ENCODE results near the gene CNGA1. TPM values are rescaled to one million over a fixed set of nuclear protein-coding genes. Genes with fewer than 3 reads are reported as not detected.

Gene CNGA1
- 0.11 and 2.0 TPM in 2 replicates for total RNA-seq

GRCh38 chr4:48016141-48017107 lies at the start of gene CNGA1, which contains the start of gene NIPAL1:
Gene CNGA1 (minus strand): TSS chr4:48016681. CDS start chr4:47952689, 63,992 bp downstream.
Gene NIPAL1 (plus strand): TSS chr4:48016772. CDS start chr4:48016840, 68 bp downstream.

GRCh38 chr4:47914220-47914925 lies 102.1 kb downstream of the CNGA1 start, which contains the start of gene NFXL1:
Gene NFXL1 (minus strand): TSS chr4:47914583. CDS start chr4:47914203, 380 bp downstream.

Other genes with a start within 250 kb of the CNGA1 start
- gene CORIN, start 178.6 kb downstream of the CNGA1 start, total RNA-seq: under 0.01 TPM in 1 of 2 replicates, not detected in the other
- gene NFXL1, start 102.1 kb downstream of the CNGA1 start, total RNA-seq: 11.1 and 15.7 TPM in 2 replicates
- 10.6 and 10.8 TPM in 2 replicates for gene NIPAL1, start 91 bp upstream of the CNGA1 start, total RNA-seq
- not detected in 2 replicates for gene TXK, start 117.6 kb upstream of the CNGA1 start, total RNA-seq